ENCODE measurements around the gene SP1.

DNA sequence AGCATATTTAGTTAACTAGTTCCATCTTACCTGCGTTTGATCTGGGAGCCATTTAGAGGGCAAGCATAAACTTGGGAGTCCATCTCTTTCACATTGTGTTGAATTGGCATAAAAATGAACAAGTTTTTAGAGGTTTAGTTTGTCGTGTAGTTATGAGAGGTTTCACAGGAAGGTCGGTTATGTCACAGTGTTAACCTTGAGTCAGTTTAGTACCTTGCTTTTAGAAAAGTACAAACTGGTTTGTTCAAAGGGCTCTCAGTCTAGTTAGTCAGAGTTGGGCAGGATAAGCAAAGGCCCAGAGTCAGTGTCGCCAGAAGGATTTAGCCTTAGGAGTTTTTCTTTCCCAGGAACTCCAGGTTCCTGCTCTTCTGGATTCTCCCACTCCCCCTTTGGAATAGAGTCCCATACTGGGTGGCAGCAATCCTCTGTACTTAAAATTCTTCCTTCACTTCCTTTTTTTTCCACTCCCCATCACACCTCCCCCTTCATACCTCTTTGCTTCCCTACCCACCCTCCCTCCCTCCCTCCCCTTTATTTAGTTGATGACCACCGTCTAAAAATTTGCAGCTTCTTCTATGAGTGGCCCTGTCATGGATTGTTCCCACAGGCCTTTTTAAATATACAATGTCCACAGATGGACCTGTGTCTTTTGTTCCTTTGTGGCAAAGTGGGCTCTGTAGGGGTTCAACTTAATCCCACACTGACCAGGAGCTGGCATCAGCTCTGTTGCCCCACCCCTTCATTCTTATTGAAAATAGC lies 84.0 kb downstream of the SP1 start:
- no peak for TF ChIP-seq CTCF (IDR thresholded peaks at IDR 0.05; ENCODE audit: insufficient read depth, low read depth, low read length)
- TF ChIP-seq EZH2 (IDR thresholded peaks at IDR 0.05; ENCODE audit: insufficient read depth, low read length), result no peak
